GM19438 (cell line): ENCODE results near the gene MAP1B.

Experiments used
- ATAC-seq: cut with Tn5 transposase; IDR thresholded peaks from one replicate; pipeline ENCODE4 v1.9.1; 2021; ENCODE audit warnings: low read depth; ENCODE audit not compliant: unreplicated experiment

The MAP1B gene

GRCh38 chr5:72126796-72127195 lies 19.5 kb downstream of the MAP1B start:
- ATAC-seq: no peak

- ATAC-seq: no peak
Observed at GRCh38 chr5:72129725-72130124, 22.4 kb downstream of the MAP1B start.

- ATAC-seq: no peak
Observed at GRCh38 chr5:72130351-72130761, 23.1 kb downstream of the MAP1B start.

GRCh38 chr5:72133212-72133990 lies 26.1 kb downstream of the MAP1B start:
- no peak for ATAC-seq

GRCh38 chr5:72134226-72134899 lies 27.1 kb downstream of the MAP1B start:
- no peak for ATAC-seq

GRCh38 chr5:72137826-72138409 lies 30.6 kb downstream of the MAP1B start:
- no peak for ATAC-seq

GRCh38 chr5:72138943-72139521 lies 31.8 kb downstream of the MAP1B start:
- ATAC-seq: no peak

GRCh38 chr5:72140711-72141110 lies 33.4 kb downstream of the MAP1B start:
- no peak for ATAC-seq

GRCh38 chr5:72141440-72142355 lies 34.4 kb downstream of the MAP1B start:
- no peak for ATAC-seq

- ATAC-seq: no peak
Observed at GRCh38 chr5:72144762-72145161, 37.5 kb downstream of the MAP1B start.

GRCh38 chr5:72145348-72145747 lies 38.1 kb downstream of the MAP1B start:
- ATAC-seq: no peak

- no peak for ATAC-seq
Observed at GRCh38 chr5:72146056-72146455, 38.8 kb downstream of the MAP1B start.

GRCh38 chr5:72147569-72147968 lies 40.3 kb downstream of the MAP1B start:
- ATAC-seq: no peak

GRCh38 chr5:72149742-72150141 lies 42.5 kb downstream of the MAP1B start:
- ATAC-seq: no peak

GRCh38 chr5:72151169-72151568 lies 43.9 kb downstream of the MAP1B start:
- no peak for ATAC-seq

- ATAC-seq: no peak
Observed at GRCh38 chr5:72151646-72152045, 44.4 kb downstream of the MAP1B start.

- ATAC-seq: no peak
Observed at GRCh38 chr5:72152545-72152944, 45.3 kb downstream of the MAP1B start.

- no peak for ATAC-seq
Observed at GRCh38 chr5:72153551-72153950, 46.3 kb downstream of the MAP1B start.

- no peak for ATAC-seq
Observed at GRCh38 chr5:72154076-72154756, 46.9 kb downstream of the MAP1B start.
